HG02588 (cell line): ENCODE measurements around the gene GALT.

ENCODE experiments used
- ATAC-seq: cut with Tn5 transposase; IDR thresholded peaks from one replicate; pipeline ENCODE4 v1.9.1; 2021; ENCODE audit warnings: mild to moderate bottlenecking, moderate library complexity; ENCODE audit not compliant: unreplicated experiment

Gene GALT

GRCh38 chr9:34646211-34647083, at the start of gene GALT:
TSS of gene GALT (plus strand) at chr9:34646675. CDS start at chr9:34646705, 30 bp downstream.
- peak; percentile 84 for ATAC-seq

GRCh38 chr9:34599546-34599945, 46.9 kb upstream of the GALT start:
- no peak for ATAC-seq

- no peak for ATAC-seq
Observed at GRCh38 chr9:34600908-34601307, 45.6 kb upstream of the GALT start.

- ATAC-seq: no peak
Observed at GRCh38 chr9:34601937-34602573, 44.4 kb upstream of the GALT start.

- peak; percentile 74 for ATAC-seq
Observed at GRCh38 chr9:34603610-34604231, 42.8 kb upstream of the GALT start.

GRCh38 chr9:34606190-34606589, 40.3 kb upstream of the GALT start:
- ATAC-seq: no peak

- ATAC-seq: no peak
Observed at GRCh38 chr9:34606905-34607304, 39.6 kb upstream of the GALT start.

- no peak for ATAC-seq
Observed at GRCh38 chr9:34607331-34607730, 39.1 kb upstream of the GALT start.

GRCh38 chr9:34610434-34611206, 35.9 kb upstream of the GALT start:
- ATAC-seq: no peak

GRCh38 chr9:34611251-34611810, 35.1 kb upstream of the GALT start:
- ATAC-seq: no peak

- ATAC-seq: peak; percentile 88
Observed at GRCh38 chr9:34611811-34612787, 34.4 kb upstream of the GALT start, which contains the start of gene RPP25L. TSS of gene RPP25L (minus strand) at chr9:34612097. CDS start at chr9:34611296, 801 bp downstream.

- ATAC-seq: no peak
Observed at GRCh38 chr9:34612788-34613390, 33.6 kb upstream of the GALT start.

GRCh38 chr9:34615132-34615531, 31.3 kb upstream of the GALT start:
- no peak for ATAC-seq

GRCh38 chr9:34620061-34620994, 26.1 kb upstream of the GALT start, which contains the start of gene DCTN3:
TSS of gene DCTN3 (minus strand) at chr9:34620495. CDS start at chr9:34620464, 31 bp downstream.
- peak; percentile 98 for ATAC-seq

- ATAC-seq: no peak
Observed at GRCh38 chr9:34623374-34624235, 22.9 kb upstream of the GALT start.

- ATAC-seq: no peak
Observed at GRCh38 chr9:34624475-34625185, 21.8 kb upstream of the GALT start.
